CD14-positive monocyte (primary cell): ENCODE results near the gene TMEM273. TPM values are rescaled to one million over a fixed set of nuclear protein-coding genes. Genes with fewer than 3 reads are reported as not detected.
A peak's percentile ranks its signal among the peaks of the same experiment; 100 is the strongest.

Source experiments
- DNase-seq, 3 donors: peaks; one replicate each; pipeline ENCODE4 v3.0.0-alpha.2; 2011 to 2022
- H2AFZ ChIP-seq: 2 replicates; pipeline ENCODE4 v1.6.0; 2012; ENCODE audit warnings: mild to moderate bottlenecking, low read depth, low read length, inconsistent platforms; ENCODE audit not compliant: insufficient read depth, poor library complexity, severe bottlenecking
- H3K27ac ChIP-seq, 2 donors: 1 replicate in 1 of 2; 2 replicates in 1 of 2; pipeline ENCODE4 v1.5.1; 2012 to 2013; ENCODE audit warnings: low read length in 2 of 2, control low read depth in 1 of 2, inconsistent platforms in 1 of 2, low read depth in 1 of 2, mild to moderate bottlenecking in 1 of 2
- H3K27me3 ChIP-seq, 2 donors: one replicate each; pipeline versions ENCODE4 v1.6.0 to v1.6.1; 2011 to 2013; ENCODE audit warnings: low read length in 2 of 2; ENCODE audit not compliant: control insufficient read depth in 2 of 2, insufficient read depth in 2 of 2
- H3K36me3 ChIP-seq, 2 donors: replicated peaks in 1 of 2; 1 replicate in 1 of 2; 2 replicates in 1 of 2; pipeline versions ENCODE4 v1.5.1 to v1.6.1; 2012 to 2013; ENCODE audit warnings: low read length in 2 of 2, control low read depth in 1 of 2, inconsistent platforms in 1 of 2, mild to moderate bottlenecking in 1 of 2; ENCODE audit not compliant: insufficient read depth in 2 of 2, control insufficient read depth in 1 of 2
- H3K4me1 ChIP-seq, 2 donors: 1 replicate in 1 of 2; 2 replicates in 1 of 2; pipeline versions ENCODE4 v1.5.1 to v1.6.1; 2012 to 2013; ENCODE audit warnings: low read length in 2 of 2, control low read depth in 1 of 2, inconsistent platforms in 1 of 2, mild to moderate bottlenecking in 1 of 2, moderate library complexity in 1 of 2; ENCODE audit not compliant: insufficient read depth in 2 of 2, control insufficient read depth in 1 of 2
- H3K4me2 ChIP-seq: replicated peaks from 2 replicates; pipeline ENCODE3; 2012; ENCODE audit warnings: low read length, moderate library complexity, mild to moderate bottlenecking; ENCODE audit not compliant: poor library complexity, severe bottlenecking; ENCODE audit errors: extremely low read depth
- H3K4me3 ChIP-seq, 3 experiments: fragments of 200-600 bp in 1 of 3; sonication (generic) in 1 of 3; replicated peaks in 1 of 3; 1 replicate in 2 of 3; 2 replicates in 1 of 3; pipeline ENCODE4 v1.5.1; 2011 to 2013; ENCODE audit warnings: low read length in 3 of 3, mild to moderate bottlenecking in 3 of 3, control low read depth in 2 of 3, low read depth in 2 of 3, inconsistent platforms in 1 of 3, moderate library complexity in 1 of 3
- H3K79me2 ChIP-seq: 2 replicates; pipeline ENCODE4 v1.6.0; 2012; ENCODE audit warnings: mild to moderate bottlenecking, control low read depth, inconsistent platforms, low read length, moderate library complexity; ENCODE audit not compliant: insufficient read depth
- H3K9ac ChIP-seq: 2 replicates; pipeline ENCODE4 v1.6.0; 2017; ENCODE audit warnings: low read length, mild to moderate bottlenecking; ENCODE audit not compliant: insufficient read depth, poor library complexity, severe bottlenecking
- H3K9me3 ChIP-seq, 2 donors: replicated peaks in 1 of 2; 1 replicate in 1 of 2; 2 replicates in 1 of 2; pipeline versions ENCODE4 v1.5.1 to v1.6.1; 2012 to 2013; ENCODE audit warnings: low read length in 2 of 2, control low read depth in 1 of 2; ENCODE audit not compliant: control insufficient read depth in 1 of 2, insufficient read depth in 1 of 2
- H4K20me1 ChIP-seq: 2 replicates; pipeline ENCODE4 v1.6.0; 2012; ENCODE audit warnings: mild to moderate bottlenecking, low read length, control low read depth, moderate library complexity; ENCODE audit not compliant: insufficient read depth
- H3K27ac Mint-ChIP-seq, 7 donors: one replicate each; pipeline ENCODE4 v1.8.0; 2020; ENCODE audit warnings: mild to moderate bottlenecking in 7 of 7, mixed read lengths in 7 of 7, moderate library complexity in 6 of 7, inconsistent platforms in 2 of 7
- H3K27me3 Mint-ChIP-seq, 3 donors: one replicate each; pipeline ENCODE4 v1.8.0; 2021 to 2022; ENCODE audit warnings: low read depth in 3 of 3, mild to moderate bottlenecking in 3 of 3, mixed read lengths in 3 of 3, moderate library complexity in 3 of 3, inconsistent platforms in 1 of 3
- H3K36me3 Mint-ChIP-seq, 2 donors: one replicate each; pipeline ENCODE4 v1.8.0; 2020; ENCODE audit warnings: mixed read lengths in 2 of 2, inconsistent platforms in 1 of 2, mild to moderate bottlenecking in 1 of 2
- H3K4me1 Mint-ChIP-seq: one replicate; pipeline ENCODE4 v1.8.0; 2020; ENCODE audit warnings: mild to moderate bottlenecking, mixed read lengths
- H3K4me3 Mint-ChIP-seq, 2 donors: one replicate each; pipeline ENCODE4 v1.8.0; 2020; ENCODE audit warnings: mild to moderate bottlenecking in 2 of 2, mixed read lengths in 2 of 2, moderate library complexity in 1 of 2
- H3K9me3 Mint-ChIP-seq, 7 donors: one replicate each; pipeline ENCODE4 v1.8.0; 2020 to 2022; ENCODE audit warnings: mixed read lengths in 7 of 7, mild to moderate bottlenecking in 6 of 7, moderate library complexity in 6 of 7, inconsistent platforms in 2 of 7
- CTCF ChIP-seq: fragments of 200-600 bp; IDR thresholded peaks from one replicate; pipeline ENCODE4 v1.8.0; 2022; ENCODE audit warnings: antibody characterized with exemption, mild to moderate bottlenecking
- whole genome bisulfite sequencing: methylation state at CpG from one replicate; pipeline ENCODE4 v1.1.5; 2013; ENCODE audit warnings: missing lambda C conversion rate; ENCODE audit not compliant: insufficient coverage; 5-methylcytosine and 5-hydroxymethylcytosine counted together
- intact Hi-C, 2 donors: fragments of 100-400 bp; cut with micrococcal nuclease; formaldehyde crosslinking; loops; one replicate each; pipeline versions ENCODE4 v1.15.0 to v1.15.1; 2023
- polyA plus RNA-seq, 3 donors: library from polyadenylated mRNA; depleted of rRNA in 1 of 3; unstranded in 2 of 3; stranded (reverse) in 1 of 3; fragments of 300-500 nt in 2 of 3; fragments of >200 nt in 1 of 3; fragmentation: Illumina TruSeq in 2 of 3; gene quantifications; 1 replicate in 2 of 3; 2 replicates in 1 of 3; pipeline ENCODE4 v1.2.3, GENCODE V29; 2012 to 2021

Gene TMEM273
- polyA plus RNA-seq, 3 donors = 6.7 to 7.9 (median 6.9) TPM

GRCh38 chr10:49161411-49161997 is 26.7 kb downstream of the TMEM273 start:
- Mint-ChIP-seq H3K4me1 (peaks cover 14% of the 10 kb centered on the region), H3K27me3 (peaks cover 0 to 9% (median 6%) of the 10 kb centered on the region in 3 donors), H3K9me3 (no peaks in the 10 kb centered on the region), H3K27ac (peak overlapping the region in 1 of 7 donors; percentile 16), H3K36me3 (peaks cover 0 to 4% of the 10 kb centered on the region in 2 donors), H3K4me3 (no peak overlapping the region)
- Histone ChIP-seq H4K20me1 (no peaks in the 10 kb centered on the region), H3K4me1 (no peaks in the 10 kb centered on the region), H3K27me3 (no peaks in the 10 kb centered on the region), H3K4me3 (no peak overlapping the region), H3K9me3 (no peaks in the 10 kb centered on the region), H3K79me2 (no peaks in the 10 kb centered on the region), H3K36me3 (no peaks in the 10 kb centered on the region), H3K9ac (no peak overlapping the region), H3K4me2 (no peak overlapping the region), H2AFZ (no peak overlapping the region), H3K27ac (no peak overlapping the region)
- intact Hi-C loops = no loop called here
- WGBS = no CpG with 5 or more reads among the region's 8 CpGs
- TF ChIP-seq CTCF = peak; percentile 43
- peak in 1 of 3 donors; percentile 36 for DNase-seq

GRCh38 chr10:49160814-49161213 is 27.4 kb downstream of the TMEM273 start:
- peaks cover 14% of the 10 kb centered on the region for H3K4me1 Mint-ChIP-seq
- no peak for DNase-seq
- no peak overlapping the region for H3K27ac Mint-ChIP-seq
- no peak overlapping the region for H3K9ac ChIP-seq
- H3K9me3 Mint-ChIP-seq = no peaks in the 10 kb centered on the region
- H3K4me3 ChIP-seq = no peak overlapping the region
- intact Hi-C loops = no loop called here
- no peak overlapping the region for H3K4me3 Mint-ChIP-seq
- no peaks in the 10 kb centered on the region for H4K20me1 ChIP-seq
- no peaks in the 10 kb centered on the region for H3K36me3 ChIP-seq
- no peak overlapping the region for H3K4me2 ChIP-seq
- no peak overlapping the region for H3K27ac ChIP-seq
- 100% methylated on average over 1 of the region's 5 CpGs for WGBS
- H2AFZ ChIP-seq = no peak overlapping the region
- peaks cover 0 to 7% (median 6%) of the 10 kb centered on the region in 3 donors for H3K27me3 Mint-ChIP-seq
- no peaks in the 10 kb centered on the region for H3K9me3 ChIP-seq
- no peaks in the 10 kb centered on the region for H3K4me1 ChIP-seq
- TF ChIP-seq CTCF = no peak
- no peaks in the 10 kb centered on the region for H3K27me3 ChIP-seq
- no peaks in the 10 kb centered on the region for H3K36me3 Mint-ChIP-seq
- H3K79me2 ChIP-seq = no peaks in the 10 kb centered on the region
